ENCODE data around the gene PRKAA2.

DNA sequence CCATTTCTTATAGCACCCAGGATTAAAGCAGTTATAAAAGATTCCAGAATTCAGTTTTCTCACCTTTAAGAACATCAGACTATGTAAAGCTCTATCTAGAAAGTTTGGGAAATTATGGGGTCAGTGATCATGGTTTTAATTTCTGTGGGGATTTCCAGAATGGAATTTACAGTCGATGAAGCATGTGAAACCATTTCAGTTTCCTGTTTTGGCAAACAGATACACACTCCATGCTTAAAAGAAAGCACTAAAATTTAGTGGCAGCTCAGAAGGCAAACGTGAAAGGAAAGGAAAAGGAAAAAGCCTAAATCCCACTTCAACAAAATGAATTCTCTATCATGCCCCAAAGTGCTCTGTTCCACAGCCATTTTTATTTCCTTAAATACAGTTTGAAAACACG lies 113.7 kb downstream of the PRKAA2 start:
- TF ChIP-seq, protein P1, sequence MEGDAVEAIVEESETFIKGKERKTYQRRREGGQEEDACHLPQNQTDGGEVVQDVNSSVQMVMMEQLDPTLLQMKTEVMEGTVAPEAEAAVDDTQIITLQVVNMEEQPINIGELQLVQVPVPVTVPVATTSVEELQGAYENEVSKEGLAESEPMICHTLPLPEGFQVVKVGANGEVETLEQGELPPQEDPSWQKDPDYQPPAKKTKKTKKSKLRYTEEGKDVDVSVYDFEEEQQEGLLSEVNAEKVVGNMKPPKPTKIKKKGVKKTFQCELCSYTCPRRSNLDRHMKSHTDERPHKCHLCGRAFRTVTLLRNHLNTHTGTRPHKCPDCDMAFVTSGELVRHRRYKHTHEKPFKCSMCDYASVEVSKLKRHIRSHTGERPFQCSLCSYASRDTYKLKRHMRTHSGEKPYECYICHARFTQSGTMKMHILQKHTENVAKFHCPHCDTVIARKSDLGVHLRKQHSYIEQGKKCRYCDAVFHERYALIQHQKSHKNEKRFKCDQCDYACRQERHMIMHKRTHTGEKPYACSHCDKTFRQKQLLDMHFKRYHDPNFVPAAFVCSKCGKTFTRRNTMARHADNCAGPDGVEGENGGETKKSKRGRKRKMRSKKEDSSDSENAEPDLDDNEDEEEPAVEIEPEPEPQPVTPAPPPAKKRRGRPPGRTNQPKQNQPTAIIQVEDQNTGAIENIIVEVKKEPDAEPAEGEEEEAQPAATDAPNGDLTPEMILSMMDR (IDR thresholded peaks at IDR 0.05; ENCODE audit: borderline replicate concordance, extremely low read depth, low read length, poor library complexity, severe bottlenecking): no peak
- no peak for TF ChIP-seq EZH2 (IDR thresholded peaks at IDR 0.05; ENCODE audit: borderline replicate concordance, low read depth, low read length, severe bottlenecking)
